ENCODE measurements around the gene CRTC1.

The CRTC1 gene

GRCh38 chr19:18794692-18795091 lies 111.2 kb downstream of the CRTC1 start:
- H3K4me3 ChIP-seq (ENCODE audit: low read depth, low read length), result no peak overlapping the region
- in situ Hi-C loops (cut with HindIII; ENCODE audit: low sequenced_read_pairs), result no loop called here
- DNase-seq (ENCODE audit: low read depth, low spot score), result no peak
- TF ChIP-seq, protein P1, sequence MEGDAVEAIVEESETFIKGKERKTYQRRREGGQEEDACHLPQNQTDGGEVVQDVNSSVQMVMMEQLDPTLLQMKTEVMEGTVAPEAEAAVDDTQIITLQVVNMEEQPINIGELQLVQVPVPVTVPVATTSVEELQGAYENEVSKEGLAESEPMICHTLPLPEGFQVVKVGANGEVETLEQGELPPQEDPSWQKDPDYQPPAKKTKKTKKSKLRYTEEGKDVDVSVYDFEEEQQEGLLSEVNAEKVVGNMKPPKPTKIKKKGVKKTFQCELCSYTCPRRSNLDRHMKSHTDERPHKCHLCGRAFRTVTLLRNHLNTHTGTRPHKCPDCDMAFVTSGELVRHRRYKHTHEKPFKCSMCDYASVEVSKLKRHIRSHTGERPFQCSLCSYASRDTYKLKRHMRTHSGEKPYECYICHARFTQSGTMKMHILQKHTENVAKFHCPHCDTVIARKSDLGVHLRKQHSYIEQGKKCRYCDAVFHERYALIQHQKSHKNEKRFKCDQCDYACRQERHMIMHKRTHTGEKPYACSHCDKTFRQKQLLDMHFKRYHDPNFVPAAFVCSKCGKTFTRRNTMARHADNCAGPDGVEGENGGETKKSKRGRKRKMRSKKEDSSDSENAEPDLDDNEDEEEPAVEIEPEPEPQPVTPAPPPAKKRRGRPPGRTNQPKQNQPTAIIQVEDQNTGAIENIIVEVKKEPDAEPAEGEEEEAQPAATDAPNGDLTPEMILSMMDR (IDR thresholded peaks at IDR 0.05; ENCODE audit: low read depth, low read length), result no peak

GRCh38 chr19:18795540-18795939 lies 112.1 kb downstream of the CRTC1 start:
- DNase-seq (ENCODE audit: low read depth, low spot score), result no peak
- in situ Hi-C loops (cut with HindIII; ENCODE audit: low sequenced_read_pairs), result no loop called here
- TF ChIP-seq, protein P1 (IDR thresholded peaks at IDR 0.05; ENCODE audit: low read depth, low read length), result no peak

GRCh38 chr19:18796239-18796638 lies 112.8 kb downstream of the CRTC1 start:
- in situ Hi-C loops (cut with HindIII; ENCODE audit: low sequenced_read_pairs), result no loop called here
- TF ChIP-seq, protein P1 (IDR thresholded peaks at IDR 0.05; ENCODE audit: low read depth, low read length), result no peak
- H3K4me3 ChIP-seq (ENCODE audit: low read depth, low read length), result no peak overlapping the region
- no peak for DNase-seq (ENCODE audit: low read depth, low spot score)

More at GRCh38 chr19:18795540-18795939, 112.1 kb downstream of the CRTC1 start:
- no peak overlapping the region for H3K4me3 ChIP-seq (ENCODE audit: low read depth, low read length)

GRCh38 chr19:18798384-18799352 lies 115.2 kb downstream of the CRTC1 start:
- no peak for DNase-seq (ENCODE audit: low read depth, low spot score)
- in situ Hi-C loops (cut with HindIII; ENCODE audit: low sequenced_read_pairs), result no loop called here
- TF ChIP-seq, protein P1 (IDR thresholded peaks at IDR 0.05; ENCODE audit: low read depth, low read length), result no peak
- no peak overlapping the region for H3K4me3 ChIP-seq (ENCODE audit: low read depth, low read length)

- in situ Hi-C loops (cut with HindIII; ENCODE audit: low sequenced_read_pairs), result no loop called here
- TF ChIP-seq, protein P1 (IDR thresholded peaks at IDR 0.05; ENCODE audit: low read depth, low read length), result no peak
- no peak for DNase-seq (ENCODE audit: low read depth, low spot score)
- no peak overlapping the region for H3K4me3 ChIP-seq (ENCODE audit: low read depth, low read length)
Observed at GRCh38 chr19:18799389-18799970, 116.0 kb downstream of the CRTC1 start.

DNA sequence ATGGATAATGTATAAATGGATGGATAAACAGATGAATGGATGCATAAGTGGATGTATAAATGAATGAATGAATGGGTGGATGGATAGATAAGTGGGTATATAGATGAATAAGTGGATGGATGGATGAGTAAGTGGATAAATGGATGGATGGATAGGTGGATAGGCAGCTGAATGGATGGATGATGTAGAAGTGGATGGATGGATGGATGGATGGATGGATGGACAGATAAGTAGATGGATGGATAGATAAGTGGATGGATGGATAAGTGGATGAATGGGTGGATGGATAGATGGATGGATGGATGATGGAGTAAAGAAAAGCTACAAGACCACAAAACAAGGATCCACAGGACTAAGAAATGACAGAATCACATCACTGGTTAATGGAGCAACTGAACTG lies 116.6 kb downstream of the CRTC1 start:
- no peak overlapping the region for H3K4me3 ChIP-seq (ENCODE audit: low read depth, low read length)
- in situ Hi-C loops (cut with HindIII; ENCODE audit: low sequenced_read_pairs), result no loop called here
- TF ChIP-seq, protein P1 (IDR thresholded peaks at IDR 0.05; ENCODE audit: low read depth, low read length), result no peak
- DNase-seq (ENCODE audit: low read depth, low spot score), result no peak

Measured in astrocyte of the spinal cord (primary cell).